ENCODE measurements around the gene SCN2B.

GRCh38 chr11:118157186-118157895 is 19.1 kb downstream of the SCN2B start:
- TF ChIP-seq CTCF (tag by site-specific recombination; IDR thresholded peaks at IDR 0.05): no peak
- no peak for TF ChIP-seq BCL6B (tag by site-specific recombination; IDR thresholded peaks at IDR 0.05)
- no peak for TF ChIP-seq ZNF488 (tag by site-specific recombination; IDR thresholded peaks at IDR 0.05)
- no peak for TF ChIP-seq ZNF843 (tag by site-specific recombination; IDR thresholded peaks at IDR 0.05)
- TF ChIP-seq ZNF274 (IDR thresholded peaks at IDR 0.05; ENCODE audit: low read length): no peak
- no peak for TF ChIP-seq ZNF274 (tag by site-specific recombination; IDR thresholded peaks at IDR 0.05; ENCODE audit: borderline replicate concordance)
- no peak for TF ChIP-seq ATF2 (tag by site-specific recombination; IDR thresholded peaks at IDR 0.05; ENCODE audit: low read depth)
- TF ChIP-seq ZNF248 (tag by site-specific recombination; IDR thresholded peaks at IDR 0.05): no peak
- no peak for TF ChIP-seq ZNF423 (tag by site-specific recombination; IDR thresholded peaks at IDR 0.05)
- no peak for TF ChIP-seq ZNF449 (tag by site-specific recombination; IDR thresholded peaks at IDR 0.05)

Measured in HEK293 (cell line).